ENCODE measurements around the gene MACROD2.
"Not testable (repeated sequence)": the region's sequence is repeated elsewhere in the genome, so short reads cannot be mapped to it uniquely, and the experiment has no call there.

DNA sequence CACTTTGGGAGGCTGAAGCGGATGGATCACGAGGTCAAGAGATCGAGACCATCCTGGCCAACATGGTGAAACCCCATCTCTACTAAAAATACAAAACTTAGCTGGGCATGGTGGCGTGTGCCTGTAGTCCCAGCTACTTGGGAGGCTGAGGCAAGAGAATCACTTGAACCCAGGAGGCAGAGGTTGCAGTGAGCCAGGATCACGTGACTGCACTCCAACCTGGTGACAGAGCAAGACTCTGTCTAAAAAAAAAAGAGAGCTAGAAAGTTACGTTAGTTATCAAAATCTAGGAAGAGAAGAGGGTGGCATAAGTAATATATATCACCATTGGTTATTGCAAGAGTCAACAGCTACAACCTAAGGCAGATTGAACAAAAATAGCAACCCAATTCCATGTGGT lies 2017.6 kb downstream of the MACROD2 start:
- TF ChIP-seq, protein P1, sequence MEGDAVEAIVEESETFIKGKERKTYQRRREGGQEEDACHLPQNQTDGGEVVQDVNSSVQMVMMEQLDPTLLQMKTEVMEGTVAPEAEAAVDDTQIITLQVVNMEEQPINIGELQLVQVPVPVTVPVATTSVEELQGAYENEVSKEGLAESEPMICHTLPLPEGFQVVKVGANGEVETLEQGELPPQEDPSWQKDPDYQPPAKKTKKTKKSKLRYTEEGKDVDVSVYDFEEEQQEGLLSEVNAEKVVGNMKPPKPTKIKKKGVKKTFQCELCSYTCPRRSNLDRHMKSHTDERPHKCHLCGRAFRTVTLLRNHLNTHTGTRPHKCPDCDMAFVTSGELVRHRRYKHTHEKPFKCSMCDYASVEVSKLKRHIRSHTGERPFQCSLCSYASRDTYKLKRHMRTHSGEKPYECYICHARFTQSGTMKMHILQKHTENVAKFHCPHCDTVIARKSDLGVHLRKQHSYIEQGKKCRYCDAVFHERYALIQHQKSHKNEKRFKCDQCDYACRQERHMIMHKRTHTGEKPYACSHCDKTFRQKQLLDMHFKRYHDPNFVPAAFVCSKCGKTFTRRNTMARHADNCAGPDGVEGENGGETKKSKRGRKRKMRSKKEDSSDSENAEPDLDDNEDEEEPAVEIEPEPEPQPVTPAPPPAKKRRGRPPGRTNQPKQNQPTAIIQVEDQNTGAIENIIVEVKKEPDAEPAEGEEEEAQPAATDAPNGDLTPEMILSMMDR (IDR thresholded peaks at IDR 0.05; ENCODE audit: insufficient read depth, low read depth, low read length): not testable (repeated sequence)
- TF ChIP-seq EZH2 (IDR thresholded peaks at IDR 0.05; ENCODE audit: insufficient read depth, low read length): not testable (repeated sequence)
